GM19438 (cell line): ENCODE measurements around the gene ANKRD40.
"Not testable (repeated sequence)": the region's sequence is repeated elsewhere in the genome, so short reads cannot be mapped to it uniquely, and the experiment has no call there.

Experiments used
- ATAC-seq: cut with Tn5 transposase; IDR thresholded peaks from one replicate; pipeline ENCODE4 v1.9.1; 2021; ENCODE audit warnings: low read depth; ENCODE audit not compliant: unreplicated experiment

ANKRD40 gene

DNA sequence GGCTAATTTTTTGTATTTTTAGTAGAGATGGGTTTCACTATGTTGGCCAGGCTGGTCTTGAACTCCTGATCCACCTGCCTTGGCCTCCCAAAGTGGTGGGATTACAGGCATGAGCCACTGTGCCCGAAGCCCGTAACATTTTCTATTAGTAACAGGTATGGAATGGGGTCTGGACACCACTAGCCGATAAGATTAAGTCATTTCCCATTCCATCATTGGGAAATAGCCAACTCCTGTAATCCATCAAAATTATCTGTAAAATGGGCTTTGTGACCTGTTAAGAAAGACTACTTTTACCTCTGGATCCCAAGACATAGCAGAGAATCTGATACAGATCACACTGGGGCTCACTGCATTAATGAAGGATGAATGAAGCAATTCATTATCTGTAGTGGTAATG, 7.8 kb upstream of the ANKRD40 start:
- ATAC-seq, result no peak

DNA sequence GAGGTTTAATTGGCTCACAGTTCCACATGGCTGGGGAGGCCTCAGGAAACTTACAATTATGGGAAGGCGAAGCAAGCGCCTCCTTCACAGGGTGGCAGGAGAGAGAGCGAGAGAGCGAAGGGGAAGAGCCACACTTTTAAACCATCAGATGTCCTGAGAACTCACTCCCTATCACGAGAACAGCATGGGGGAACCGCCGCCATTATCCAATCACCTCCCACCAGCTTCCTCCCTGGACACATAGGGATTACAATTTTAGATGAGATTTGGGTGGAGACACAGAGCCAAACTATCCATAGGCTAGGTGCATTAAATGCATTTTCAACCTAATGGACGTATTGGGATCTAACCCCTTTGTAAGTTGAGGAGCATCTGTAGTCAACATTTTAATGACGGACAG, 4.9 kb upstream of the ANKRD40 start:
- no peak for ATAC-seq

DNA sequence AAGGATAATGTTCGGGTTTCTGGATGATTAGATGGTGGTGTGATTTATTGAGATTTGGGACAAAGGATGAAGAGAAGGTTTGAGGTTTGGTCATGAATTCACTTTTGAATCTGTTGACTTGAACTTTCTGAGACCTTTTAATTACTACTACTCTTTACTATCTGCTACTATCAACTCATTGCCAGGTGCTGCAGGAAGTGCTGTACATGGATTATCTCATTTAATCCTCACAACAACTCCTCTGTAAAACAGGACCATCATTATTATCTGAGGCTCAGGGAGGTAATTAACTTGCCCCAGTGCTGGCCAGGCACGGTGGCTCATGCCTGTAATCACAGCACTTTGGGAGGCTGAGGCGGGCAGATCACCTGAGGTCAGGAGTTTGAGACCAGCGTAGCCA, 2.9 kb upstream of the ANKRD40 start:
- ATAC-seq, result no peak

DNA sequence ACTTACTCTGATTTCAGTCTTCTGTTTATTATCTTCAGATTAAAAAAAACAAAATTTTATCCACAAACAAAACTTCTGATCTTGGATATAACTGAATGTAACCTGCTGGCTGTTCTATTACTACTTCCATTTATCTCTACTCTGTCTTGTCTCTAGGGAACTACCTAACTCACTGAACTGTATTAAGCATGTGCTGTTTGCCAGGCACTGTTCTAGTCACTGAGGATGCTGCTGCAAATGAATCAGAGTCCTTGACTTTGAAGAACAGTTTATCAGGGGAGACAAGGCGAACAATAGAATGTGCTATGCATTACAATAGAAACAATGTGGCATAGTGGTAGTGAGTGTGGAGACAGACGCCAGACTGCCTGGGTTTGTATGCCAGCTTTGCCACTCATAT, 2.3 kb upstream of the ANKRD40 start:
- no peak for ATAC-seq

DNA sequence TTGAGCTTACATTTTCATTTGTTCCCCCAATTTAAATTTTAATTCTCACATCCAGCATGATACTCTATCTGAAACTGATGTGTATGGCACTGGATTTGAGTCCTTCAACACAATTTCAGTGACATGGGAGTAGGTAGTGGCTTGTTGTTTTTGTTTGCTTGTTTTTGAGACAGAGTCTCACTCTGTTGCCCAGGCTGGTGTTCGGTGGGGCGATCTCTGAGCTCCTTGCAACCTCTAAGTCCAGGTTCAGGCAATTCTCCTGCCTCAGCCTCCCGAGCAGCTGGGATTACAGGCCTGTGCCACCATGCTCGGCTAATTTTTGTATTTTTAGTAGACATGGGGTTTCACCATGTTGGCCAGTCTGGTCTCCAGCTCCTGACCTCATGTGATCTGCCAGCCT, 1.3 kb upstream of the ANKRD40 start:
- ATAC-seq, result not testable (repeated sequence)

DNA sequence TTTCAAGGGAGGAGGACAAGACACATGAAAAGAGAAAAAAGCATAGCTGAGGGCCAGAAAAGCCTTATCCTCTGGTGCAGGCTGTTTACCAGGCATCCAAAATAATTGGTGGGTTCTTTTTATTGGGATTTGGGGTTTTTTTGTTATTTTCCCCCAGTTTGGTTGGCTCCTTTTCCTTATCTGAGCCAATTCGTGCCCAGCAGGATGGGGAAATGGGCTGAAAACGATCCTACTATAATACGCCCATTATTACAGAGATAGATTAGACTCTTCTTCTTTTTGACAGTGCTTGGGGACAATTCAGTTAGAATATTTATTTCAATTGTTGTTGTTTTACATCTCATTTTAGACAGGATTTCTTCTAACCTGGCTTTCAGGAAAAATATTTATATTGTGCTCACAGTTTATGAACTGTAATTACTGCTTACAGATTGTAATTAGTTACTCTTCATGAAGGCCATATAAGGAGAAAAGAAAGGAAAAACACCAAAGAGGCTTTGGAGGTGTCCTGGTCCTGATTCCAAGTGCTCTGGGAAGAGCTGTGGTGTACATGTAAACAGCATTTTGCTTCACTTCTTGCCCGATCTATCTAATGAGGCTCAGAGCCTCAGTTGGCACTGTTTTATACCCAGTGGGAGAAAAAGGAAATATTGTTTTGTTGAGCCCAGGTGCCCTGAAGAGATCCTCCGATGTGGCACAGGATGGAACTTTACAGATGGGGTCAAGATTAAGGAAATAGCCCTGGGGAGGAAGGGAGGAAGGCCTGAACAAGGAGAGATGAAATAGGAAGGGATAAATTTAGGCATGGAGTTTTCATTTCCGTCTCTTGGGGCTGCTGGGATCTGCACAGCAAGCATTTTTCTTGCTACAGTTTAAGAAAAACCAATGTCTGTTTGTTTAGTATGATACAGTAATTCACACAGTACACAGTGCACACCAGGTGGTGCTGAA, 611 bp upstream of the ANKRD40 start:
- ATAC-seq, result no peak

DNA sequence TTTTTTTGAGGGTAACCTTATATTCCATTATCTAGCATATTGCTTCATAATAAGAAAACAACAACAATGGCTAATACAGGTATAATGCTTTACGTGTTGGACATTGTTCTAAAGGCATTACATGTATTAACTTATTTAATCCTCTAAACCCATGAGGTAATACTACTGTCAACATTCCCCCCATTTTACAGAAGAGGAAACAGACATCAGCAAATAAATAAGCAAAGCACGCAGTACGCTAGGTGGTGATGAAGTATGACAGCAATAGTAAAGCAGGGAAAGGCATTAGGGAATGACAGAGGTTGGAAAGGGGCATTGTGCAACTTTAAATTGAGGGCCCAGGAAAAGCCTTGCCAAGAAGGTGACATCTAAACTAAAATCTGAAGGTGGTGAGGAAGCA, 4.6 kb downstream of the ANKRD40 start:
- no peak for ATAC-seq

DNA sequence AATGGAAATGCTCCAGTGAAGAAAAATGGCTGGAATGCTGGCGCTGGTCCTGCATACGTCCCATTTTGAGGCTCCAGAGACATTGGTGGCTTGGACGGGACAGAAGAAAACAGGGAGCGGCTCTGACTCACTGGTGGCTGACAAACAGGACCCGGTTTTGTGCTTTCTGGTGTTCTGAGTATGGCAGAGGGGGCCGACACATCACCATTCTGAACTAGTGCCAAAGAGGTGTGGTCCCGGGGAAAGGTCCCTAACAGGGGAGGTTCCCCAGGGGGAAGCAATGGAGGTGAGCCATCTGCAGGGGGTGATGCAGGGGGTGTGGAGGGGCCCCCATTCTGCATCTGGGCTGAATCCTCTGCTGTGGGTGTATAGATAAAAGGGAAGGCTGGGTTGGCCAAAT, 8.3 kb downstream of the ANKRD40 start:
- ATAC-seq, result no peak

DNA sequence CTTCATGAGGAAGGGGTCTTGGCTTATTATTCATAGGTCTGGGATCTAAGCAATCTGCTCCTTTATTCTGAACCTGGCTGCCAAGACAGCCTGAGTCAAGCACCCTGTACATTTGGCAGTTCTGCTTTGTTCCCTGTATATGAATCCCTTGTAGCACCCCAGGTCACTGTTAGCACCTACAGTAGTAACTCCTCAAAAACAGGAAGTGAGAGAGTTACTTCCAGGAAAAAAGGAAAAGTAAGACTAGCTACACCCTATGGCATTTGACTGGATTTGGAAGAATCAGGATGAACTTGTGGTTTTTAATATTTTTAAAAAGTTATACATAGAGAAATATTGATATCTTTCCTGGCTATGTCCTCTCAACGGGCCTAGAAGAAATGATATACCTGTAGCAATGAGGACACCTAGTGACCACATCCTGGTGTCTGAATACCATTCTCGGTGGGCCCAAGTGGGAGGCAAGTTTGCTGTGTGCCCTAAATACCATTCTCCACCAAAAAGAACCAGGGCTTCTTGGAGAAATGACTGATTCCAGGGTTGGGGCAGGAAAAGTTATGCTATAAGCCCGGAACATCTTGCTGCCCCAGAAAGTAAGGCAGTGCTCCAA, 9.9 kb downstream of the ANKRD40 start:
- no peak for ATAC-seq

DNA sequence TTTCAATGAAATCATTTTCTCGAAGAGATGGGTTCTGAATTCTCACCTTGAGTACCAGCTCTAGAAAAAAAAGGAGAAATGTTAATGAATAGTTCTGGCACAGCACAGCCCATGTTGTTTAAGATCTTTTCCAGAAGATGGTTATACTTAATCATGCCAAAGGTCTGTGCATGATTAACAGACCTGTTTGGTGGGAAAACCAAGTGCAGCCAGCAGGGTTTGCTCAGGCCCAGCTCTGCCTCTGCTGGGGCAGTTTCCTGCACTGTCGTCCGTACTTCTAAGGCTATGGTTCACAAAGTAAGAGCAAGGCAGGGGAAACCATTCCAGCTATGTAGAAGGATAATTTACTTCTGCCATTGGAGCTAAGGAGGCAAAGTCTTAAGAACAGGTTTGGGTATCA, 10.7 kb downstream of the ANKRD40 start:
- ATAC-seq, result no peak

DNA sequence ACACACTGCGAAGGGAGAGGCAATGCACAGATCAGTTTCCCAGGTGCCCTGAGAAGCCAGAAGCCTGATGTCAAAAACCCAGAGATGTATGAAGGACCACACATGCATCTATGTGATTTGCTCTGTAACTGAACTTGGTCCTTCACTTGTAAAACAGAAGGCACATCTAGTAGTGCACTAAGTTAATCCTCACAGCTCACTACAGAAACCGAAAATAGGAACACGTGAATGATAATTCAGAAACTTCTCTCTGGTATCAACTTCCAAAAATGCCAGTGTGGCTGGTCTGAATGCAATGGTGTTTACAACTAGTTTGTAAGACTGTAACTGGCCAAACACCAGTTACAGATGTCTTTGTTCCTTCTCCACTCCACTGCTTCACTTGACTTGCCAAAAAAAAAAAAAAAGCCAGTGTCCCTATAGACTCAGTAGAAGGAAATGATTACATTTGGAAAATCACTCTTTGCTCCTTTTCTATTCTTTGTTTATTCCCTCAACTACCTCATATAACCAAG, 11.3 kb downstream of the ANKRD40 start:
- no peak for ATAC-seq

DNA sequence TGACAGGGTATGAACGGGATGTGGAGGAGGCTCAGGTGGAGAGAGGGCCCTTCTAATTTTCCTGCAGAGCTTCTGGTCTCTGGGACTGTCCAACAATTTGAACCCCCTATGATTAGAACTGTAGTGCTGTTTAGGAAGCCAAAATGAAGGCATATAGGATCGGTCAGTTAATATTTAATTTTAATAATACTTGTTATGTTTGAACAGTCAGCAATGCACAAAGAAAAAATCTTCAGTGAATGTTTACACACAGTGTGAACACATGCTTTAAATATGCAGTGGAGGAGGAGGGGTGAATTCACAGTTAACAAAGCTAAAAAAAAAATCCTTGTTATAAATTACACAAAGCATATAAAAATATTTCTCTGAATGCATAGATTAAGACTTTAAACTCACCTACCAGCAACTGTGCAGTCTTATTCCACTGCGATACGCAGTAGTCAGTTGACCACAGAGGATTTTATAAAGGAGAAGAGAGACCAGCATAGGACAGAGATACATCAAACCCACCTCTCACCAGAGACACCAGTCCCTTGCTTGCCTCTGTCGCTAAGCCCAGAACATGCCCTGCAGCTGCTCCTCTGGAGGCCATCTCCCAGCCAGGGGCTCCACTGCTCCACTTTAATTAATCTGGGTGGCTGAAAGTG, 14.6 kb downstream of the ANKRD40 start:
- no peak for ATAC-seq

DNA sequence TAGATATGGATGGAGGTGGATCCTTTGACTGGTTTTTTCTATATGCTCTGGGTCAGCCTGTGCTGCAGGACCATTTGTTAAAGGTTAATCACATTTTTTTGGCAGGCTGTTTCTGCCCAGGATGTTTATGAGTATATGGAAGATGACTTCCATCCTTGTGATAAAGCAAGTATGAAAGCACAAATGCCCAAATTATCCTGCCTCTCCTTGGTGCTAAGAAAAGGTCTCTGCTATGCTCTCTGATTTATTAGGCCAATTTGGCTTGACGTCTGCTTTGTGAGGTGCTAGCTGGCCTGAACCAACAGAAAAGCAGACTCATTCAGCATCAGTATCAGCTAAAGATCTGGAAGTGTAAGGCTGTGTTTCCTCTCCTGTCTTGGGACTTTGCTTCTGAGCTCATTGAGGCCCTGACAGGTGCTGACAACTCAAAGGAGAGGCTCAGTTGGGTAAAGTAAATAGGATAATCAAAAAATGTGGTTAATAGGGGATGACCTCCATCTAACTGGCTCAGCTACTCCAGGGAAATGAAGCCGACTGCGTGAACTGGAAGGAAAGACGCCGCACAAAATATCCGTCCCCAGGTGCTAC, 15.2 kb downstream of the ANKRD40 start:
- ATAC-seq, result no peak

DNA sequence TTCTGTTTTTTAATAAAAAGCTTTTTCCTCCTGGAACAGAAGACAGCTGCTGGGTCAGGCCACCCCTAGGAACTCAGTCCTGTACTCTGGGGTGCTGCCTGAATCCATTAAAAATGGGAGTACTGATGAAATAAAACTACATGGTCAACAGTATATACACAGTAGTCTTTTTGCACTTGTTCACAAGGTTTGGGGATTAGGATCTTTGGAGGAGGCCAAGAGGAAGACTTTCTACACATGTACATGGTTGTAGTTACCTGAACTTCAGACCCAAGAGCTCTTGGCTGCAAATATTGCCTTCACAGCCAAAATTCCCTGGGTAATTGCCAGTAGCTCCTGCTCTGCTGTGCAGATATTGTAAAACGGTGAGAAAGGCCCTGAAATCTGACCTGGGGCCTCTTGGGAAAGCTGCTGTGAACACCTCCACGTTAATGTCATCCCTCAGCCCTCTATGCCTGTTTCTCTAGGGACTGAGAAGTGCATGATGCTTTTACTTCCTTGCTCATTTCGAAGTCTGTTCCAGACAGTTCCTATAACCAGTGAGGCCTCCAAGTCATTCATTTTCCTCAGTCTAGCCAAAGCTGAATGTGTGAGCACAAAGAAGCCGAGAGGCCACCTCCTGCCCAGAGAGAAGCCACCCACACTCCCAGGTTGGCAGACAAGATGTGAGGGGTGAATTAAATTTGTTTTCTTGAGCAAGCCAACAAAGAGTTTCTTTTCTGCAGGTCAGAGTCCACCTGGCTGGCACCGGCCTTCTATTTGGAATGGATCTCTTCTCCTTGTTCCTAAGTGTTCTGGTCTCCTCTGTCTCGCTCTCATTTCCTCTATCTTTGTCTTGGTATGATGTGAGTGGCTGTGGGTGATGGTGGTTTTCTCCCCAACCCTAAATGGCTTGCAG, 15.9 kb downstream of the ANKRD40 start:
- ATAC-seq, result no peak

DNA sequence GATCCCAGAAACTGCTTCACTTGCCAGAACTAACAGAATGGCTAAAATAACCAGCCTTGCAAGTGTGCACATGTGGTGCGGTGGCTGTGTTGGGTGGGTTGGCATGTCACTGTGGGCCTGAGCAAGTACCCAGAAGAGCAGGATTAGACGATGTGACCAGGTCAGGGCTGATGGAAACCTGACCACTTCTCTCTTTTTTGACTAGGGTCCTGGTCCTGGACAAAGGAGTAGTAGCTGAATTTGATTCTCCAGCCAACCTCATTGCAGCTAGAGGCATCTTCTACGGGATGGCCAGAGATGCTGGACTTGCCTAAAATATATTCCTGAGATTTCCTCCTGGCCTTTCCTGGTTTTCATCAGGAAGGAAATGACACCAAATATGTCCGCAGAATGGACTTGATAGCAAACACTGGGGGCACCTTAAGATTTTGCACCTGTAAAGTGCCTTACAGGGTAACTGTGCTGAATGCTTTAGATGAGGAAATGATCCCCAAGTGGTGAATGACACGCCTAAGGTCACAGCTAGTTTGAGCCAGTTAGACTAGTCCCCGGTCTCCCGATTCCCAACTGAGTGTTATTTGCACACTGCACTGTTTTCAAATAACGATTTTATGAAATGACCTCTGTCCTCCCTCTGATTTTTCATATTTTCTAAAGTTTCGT, 16.7 kb downstream of the ANKRD40 start:
- ATAC-seq, result no peak

DNA sequence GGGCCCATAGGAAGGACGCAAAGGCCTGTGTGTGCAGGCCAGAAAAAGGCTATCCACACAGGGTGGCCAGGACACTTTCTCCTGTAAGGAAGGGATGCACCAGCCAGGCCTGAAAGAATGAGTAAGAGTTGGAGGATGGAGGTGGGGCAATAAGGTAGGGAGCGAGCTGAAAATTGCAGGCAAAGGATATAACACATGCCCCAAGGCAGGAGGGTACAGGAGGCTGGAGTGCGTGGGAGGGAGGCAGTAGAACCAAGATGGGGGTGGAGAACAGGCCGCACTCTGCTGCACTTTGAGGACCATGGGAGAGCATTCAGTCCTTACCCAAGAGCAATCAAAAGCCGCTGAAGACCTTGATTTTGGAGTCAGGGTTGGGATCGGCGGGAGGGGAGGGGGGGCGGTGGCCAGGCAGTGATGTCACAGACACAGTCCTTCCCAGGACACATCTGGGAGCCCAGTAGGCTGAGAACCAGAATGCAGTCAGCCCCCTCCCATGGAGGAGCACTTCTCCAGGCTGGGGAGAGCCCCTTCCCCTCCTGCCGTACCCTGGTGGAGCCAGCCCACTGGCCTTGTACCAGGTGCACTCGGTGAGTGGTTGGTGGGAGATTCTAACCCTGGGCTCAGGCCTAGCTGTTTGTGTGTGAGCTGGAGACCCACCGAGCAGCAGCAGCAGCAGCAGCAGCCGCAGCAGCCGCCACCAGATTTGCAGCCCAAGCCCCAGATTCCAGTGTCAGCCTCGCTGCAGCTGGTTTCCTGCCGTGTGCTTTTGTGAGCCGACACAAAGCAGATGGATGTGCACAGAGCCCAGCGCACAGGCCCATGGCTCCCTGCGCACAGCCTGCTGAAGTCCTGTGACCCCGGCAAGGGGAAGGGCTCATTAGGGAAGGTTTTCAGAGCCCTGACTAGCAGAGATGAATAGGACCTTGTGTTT, 17.5 kb downstream of the ANKRD40 start:
- ATAC-seq, result no peak

DNA sequence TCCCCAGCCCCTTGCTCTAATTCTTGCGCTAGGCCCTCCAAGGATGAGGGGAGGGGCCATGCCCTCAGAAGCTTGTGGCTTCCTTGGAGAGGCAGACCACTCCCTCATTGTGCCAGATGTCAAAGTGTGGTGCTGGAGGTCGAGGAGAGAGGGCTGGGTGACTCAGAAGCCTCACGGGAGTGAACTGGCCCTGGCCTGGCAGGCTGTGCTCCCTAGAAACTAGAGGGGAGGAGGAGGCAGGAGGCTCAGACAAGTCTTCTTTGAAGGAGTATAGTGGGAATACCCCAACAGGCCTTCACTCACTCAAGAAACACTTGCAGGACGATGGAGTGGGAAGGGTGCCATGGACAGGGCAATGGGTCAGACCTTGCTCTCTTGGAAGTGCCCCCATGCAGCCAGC, 18.5 kb downstream of the ANKRD40 start:
- ATAC-seq, result no peak

DNA sequence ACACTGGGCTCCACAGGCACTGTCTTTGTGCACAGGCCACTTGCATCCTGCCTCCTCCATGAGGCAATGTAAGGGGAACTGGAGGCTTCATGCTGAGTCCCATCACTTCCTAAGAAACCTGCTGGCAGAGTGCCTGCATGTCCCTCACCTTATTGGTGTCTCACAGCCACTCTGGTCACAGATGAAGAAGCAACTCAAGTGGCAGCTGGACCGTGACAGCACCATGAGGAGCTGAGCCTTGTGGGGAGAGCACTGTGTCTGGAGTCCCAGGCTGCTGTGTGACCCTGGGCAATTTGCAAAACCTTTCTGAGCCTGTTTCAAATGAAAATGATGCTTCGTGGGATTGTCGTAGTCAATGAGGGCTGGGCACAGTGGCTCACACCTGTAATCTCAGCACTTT, 19.5 kb downstream of the ANKRD40 start:
- ATAC-seq, result no peak
